Effector memory CD8-positive, alpha-beta T cell (primary cell): ENCODE measurements around the gene GTF2I.
A peak's percentile ranks its signal among the peaks of the same experiment; 100 is the strongest.
"Not testable (repeated sequence)": the region's sequence is repeated elsewhere in the genome, so short reads cannot be mapped to it uniquely, and the experiment has no call there.

ENCODE experiments used
- ATAC-seq: fragments of 150-1000 bp; cut with Tn5 transposase; replicated peaks from 2 replicates; pipeline ENCODE4 v1.10.0; 2021; ENCODE audit warnings: mild to moderate bottlenecking, moderate library complexity
- DNase-seq, 3 experiments: peaks; one replicate each; pipeline ENCODE4 v3.0.0; 2021
- H3K27ac Mint-ChIP-seq, 2 donors: one replicate each; pipeline ENCODE4 v1.8.0; 2022; ENCODE audit warnings: mild to moderate bottlenecking in 2 of 2, mixed read lengths in 2 of 2, moderate library complexity in 2 of 2
- H3K27me3 Mint-ChIP-seq, 2 donors: one replicate each; pipeline ENCODE4 v1.8.0; 2022; ENCODE audit warnings: mixed read lengths in 2 of 2
- H3K36me3 Mint-ChIP-seq: one replicate; pipeline ENCODE4 v1.8.0; 2022; ENCODE audit warnings: mild to moderate bottlenecking, moderate library complexity, mixed read lengths; ENCODE audit not compliant: insufficient read depth
- H3K4me1 Mint-ChIP-seq, 2 donors: one replicate each; pipeline ENCODE4 v1.8.0; 2022; ENCODE audit warnings: low read depth in 2 of 2, mixed read lengths in 2 of 2
- H3K4me3 Mint-ChIP-seq, 2 donors: one replicate each; pipeline ENCODE4 v1.8.0; 2022; ENCODE audit warnings: mild to moderate bottlenecking in 2 of 2, mixed read lengths in 2 of 2, moderate library complexity in 2 of 2
- H3K9me3 Mint-ChIP-seq, 2 donors: one replicate each; pipeline ENCODE4 v1.8.0; 2022; ENCODE audit warnings: mixed read lengths in 2 of 2

The GTF2I gene

DNA sequence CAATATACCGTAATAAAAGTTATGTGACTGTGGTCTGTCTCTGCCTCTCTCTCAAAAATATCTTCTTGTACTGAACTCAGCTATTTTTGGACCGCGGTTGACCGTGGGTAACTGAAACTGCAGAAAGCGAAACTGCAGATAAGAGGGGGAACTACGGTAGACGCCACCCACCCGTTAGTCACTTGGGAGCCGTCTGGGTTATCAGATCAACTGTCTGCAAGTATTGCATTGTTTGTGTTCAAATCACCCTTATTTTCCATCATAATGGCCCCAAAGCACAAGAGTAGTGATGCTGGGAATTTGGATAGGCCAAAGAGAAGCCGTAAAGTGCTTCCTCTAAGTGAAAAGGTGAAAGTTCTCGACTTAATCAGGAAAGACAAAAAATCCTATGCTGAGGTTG, 7.5 kb upstream of the GTF2I start:
- peak overlapping the region; percentile 90 to 96 for H3K27ac Mint-ChIP-seq

DNA sequence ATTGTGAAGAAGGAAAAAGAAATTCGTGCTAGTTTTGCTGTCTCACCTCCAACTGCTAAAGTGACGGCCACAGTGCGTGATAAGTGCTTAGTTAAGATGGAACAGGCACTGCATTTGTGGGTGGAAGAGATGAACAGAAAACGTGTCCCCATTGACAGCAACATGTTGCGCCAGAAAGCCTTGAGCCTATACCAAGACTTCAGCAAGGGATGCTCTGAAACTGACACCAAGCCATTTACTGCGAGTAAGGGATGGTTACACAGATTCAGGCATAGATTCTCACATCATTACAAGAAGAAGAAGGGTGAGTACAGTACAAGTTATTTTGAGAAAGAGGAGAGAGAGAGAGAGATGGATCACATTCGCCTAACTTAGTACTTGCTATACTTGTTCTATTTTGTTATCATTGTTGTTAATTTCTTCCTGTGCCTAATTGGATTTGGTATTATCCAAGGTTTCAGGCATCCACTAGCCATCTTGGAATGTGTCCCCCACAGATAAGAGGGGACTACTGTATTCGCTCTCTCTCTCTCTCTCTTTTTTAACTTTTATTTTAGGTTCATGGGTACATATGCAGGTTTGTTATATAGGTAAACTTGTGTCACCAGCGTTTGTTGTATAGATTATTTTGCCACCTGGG, 6.9 kb upstream of the GTF2I start:
- H3K4me3 Mint-ChIP-seq = peak overlapping the region; percentile 90 to 91
- H3K27me3 Mint-ChIP-seq = not testable (repeated sequence)

More for the DNA sequence above, 7.5 kb upstream of the GTF2I start:
- peak overlapping the region; percentile 90 to 91 for H3K4me3 Mint-ChIP-seq
- not testable (repeated sequence) for H3K36me3 Mint-ChIP-seq, H3K27me3 Mint-ChIP-seq, H3K9me3 Mint-ChIP-seq
- peak; percentile 98 for ATAC-seq
- peak; percentile 40 to 61 (median 50) for DNase-seq
- peaks cover 10 to 16% of the 10 kb centered on the region in 2 donors for H3K4me1 Mint-ChIP-seq

DNA sequence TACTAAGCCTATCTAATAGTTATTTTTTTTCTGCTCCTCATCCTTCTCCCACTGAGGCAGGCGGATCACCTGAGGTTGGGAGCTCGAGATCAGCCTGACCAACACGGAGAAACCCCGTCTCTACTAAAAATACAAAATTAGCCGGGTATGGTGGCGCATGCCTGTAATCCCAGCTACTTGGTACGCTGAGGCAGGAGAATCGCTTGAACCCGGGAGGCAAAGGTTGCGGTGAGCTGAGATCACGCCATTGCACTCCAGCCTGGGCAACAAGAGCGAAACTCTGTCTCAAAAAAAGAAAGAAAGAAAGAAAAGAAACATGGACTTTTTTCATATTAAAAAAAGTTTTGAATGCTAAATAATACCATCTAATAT, 6.4 kb upstream of the GTF2I start:
- not testable (repeated sequence) for H3K36me3 Mint-ChIP-seq, DNase-seq, H3K27me3 Mint-ChIP-seq, H3K9me3 Mint-ChIP-seq, ATAC-seq
- H3K4me1 Mint-ChIP-seq = peaks cover 10 to 20% of the 10 kb centered on the region in 2 donors
- H3K4me3 Mint-ChIP-seq = peak overlapping the region; percentile 42 to 91
- peak overlapping the region in 1 of 2 donors; percentile 96 for H3K27ac Mint-ChIP-seq

More for the DNA sequence above, 6.9 kb upstream of the GTF2I start:
- peak; percentile 59 for ATAC-seq
- H3K9me3 Mint-ChIP-seq, H3K36me3 Mint-ChIP-seq: not testable (repeated sequence)
- Mint-ChIP-seq H3K27ac (peak overlapping the region; percentile 90 to 96), H3K4me1 (peaks cover 10 to 16% of the 10 kb centered on the region in 2 donors)
- DNase-seq = peak in 1 of 3 experiments; percentile 10

DNA sequence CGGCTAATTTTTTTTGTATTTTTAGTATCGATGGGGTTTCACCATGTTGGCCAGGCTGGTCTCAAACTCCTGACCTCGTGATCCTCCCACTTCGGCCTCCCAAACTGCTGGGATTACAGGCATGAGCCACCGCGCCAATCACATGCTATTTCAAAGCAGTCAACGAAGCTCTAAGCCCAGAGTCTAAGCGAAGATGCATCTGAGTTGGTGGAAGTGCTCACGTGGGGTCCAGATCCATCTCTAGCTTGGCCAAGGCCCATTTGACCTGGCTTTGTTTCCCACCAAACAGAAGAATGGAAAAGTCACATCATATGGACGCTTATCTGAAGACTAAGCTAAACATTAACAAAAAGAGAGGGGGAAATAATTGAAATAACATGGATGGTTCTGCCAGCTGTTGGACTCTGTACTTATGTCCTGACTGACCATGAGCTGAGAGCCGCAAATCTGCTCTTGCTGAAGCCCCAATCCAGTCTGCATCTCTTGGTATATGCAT, 3.8 kb upstream of the GTF2I start:
- H3K27ac Mint-ChIP-seq = no peak overlapping the region
- no peak for DNase-seq
- H3K4me3 Mint-ChIP-seq = no peak overlapping the region

DNA sequence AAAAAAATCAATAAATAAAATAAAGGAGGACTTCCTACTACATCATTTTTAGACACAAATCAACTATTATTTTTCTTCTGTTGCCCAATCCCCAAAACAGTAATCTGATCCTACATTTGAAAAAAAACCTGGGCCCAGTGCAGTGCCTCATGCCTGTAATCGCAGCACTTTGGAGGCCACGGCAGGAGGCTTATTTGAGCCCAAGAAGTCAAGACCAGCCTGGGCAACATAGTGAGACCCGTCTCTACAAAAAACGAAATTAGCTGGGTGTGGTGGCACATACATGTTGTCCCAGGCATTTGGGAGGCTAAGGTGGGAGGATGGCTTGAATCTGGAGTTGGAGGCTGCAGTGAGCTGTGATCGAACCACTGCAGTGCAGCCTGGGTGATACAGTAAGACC, 2.7 kb upstream of the GTF2I start:
- no peak for ATAC-seq
- H3K36me3 Mint-ChIP-seq = peaks cover 31% of the 10 kb centered on the region
- no peak for DNase-seq
- H3K4me1 Mint-ChIP-seq = peaks cover 21 to 35% of the 10 kb centered on the region in 2 donors
- no peaks in the 10 kb centered on the region for H3K27me3 Mint-ChIP-seq
- no peaks in the 10 kb centered on the region for H3K9me3 Mint-ChIP-seq
- no peak overlapping the region for H3K4me3 Mint-ChIP-seq
- no peak overlapping the region for H3K27ac Mint-ChIP-seq

More for the DNA sequence above, 3.8 kb upstream of the GTF2I start:
- Mint-ChIP-seq H3K4me1 (peaks cover 19 to 31% of the 10 kb centered on the region in 2 donors), H3K27me3 (no peaks in the 10 kb centered on the region), H3K36me3 (peaks cover 21% of the 10 kb centered on the region), H3K9me3 (no peaks in the 10 kb centered on the region)
- ATAC-seq = no peak

DNA sequence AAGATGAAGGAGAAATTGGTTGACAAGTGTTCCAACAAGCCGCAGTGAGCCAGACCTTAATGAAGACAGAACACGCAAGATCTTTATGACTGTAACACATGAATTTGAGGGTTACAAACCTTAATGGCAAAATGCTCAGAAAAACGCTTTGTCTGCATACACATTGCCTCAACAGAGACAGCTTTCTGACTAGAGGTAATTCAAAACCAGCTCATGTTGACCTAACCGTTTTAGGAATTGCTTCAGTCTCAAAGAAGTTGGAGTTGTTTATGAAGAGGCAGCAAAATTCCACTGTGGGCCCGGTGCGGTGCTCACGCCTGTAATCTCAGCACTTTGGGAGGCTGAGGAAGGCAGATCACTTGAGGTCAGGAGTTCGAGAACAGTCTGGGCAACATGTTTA, 2.2 kb upstream of the GTF2I start:
- Mint-ChIP-seq H3K27ac (peak overlapping the region in 1 of 2 donors; percentile 92), H3K4me3 (peak overlapping the region; percentile 95 to 98), H3K36me3 (peaks cover 31% of the 10 kb centered on the region), H3K27me3 (no peaks in the 10 kb centered on the region), H3K4me1 (peaks cover 22 to 35% of the 10 kb centered on the region in 2 donors), H3K9me3 (no peaks in the 10 kb centered on the region)
- DNase-seq (no peak), ATAC-seq (no peak)

DNA sequence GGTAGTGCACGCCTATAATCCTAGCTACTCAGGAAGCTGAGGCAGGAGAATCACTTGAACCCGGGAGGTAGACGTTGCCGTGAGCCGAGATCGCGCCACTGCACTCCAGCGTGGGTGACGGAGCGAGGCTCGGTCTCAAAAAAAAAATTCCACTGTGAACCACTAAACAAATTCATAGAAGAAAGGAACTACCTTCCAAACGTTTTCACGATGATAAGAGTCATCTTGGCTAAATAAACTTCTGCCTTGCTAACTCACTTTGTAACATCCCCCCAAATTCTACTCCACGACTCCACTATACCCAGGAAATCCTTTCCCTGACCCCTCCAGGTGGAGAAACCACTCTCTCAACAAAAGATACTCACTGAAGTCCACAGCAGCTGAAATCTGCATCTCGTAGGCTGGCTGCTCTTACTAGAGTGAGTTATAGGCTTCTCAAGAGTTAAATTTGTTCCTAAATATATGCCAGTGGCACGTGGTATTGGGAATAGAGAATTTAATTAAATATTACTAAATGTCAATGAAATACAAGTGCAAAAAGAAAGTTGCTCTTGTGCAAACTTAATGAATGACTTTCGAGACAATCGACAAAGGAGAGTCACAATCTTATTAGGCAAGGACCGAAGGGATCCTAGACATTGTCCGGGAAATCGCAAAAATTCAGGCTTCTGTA, 1.6 kb upstream of the GTF2I start:
- no peak for DNase-seq
- no peaks in the 10 kb centered on the region for H3K9me3 Mint-ChIP-seq
- H3K36me3 Mint-ChIP-seq = peaks cover 36% of the 10 kb centered on the region

DNA sequence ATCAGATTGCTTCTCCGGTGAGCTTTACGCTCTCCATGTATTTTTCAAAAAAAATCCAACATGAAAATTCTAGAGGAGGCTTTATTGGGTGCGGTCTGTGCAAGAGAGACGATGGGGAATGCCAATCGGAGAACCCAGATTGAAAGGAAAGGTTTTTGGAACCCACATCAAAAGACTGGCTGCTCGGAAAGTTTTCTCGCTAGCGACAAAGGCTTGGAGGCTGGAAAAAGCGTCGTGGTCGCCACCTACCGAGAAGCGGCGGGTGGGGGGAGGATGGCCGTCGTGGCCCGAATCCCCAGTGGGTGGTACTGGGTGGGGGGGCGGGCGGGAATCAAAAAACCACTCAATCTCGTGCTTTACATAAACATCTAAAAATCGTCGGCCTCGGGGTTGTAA, 1.1 kb upstream of the GTF2I start:
- no peaks in the 10 kb centered on the region for H3K9me3 Mint-ChIP-seq
- peak in 2 of 3 experiments; percentile 8 to 13 for DNase-seq
- H3K4me3 Mint-ChIP-seq = peak overlapping the region; percentile 95 to 98
- ATAC-seq = no peak
- H3K27me3 Mint-ChIP-seq = no peaks in the 10 kb centered on the region
- peaks cover 30 to 39% of the 10 kb centered on the region in 2 donors for H3K4me1 Mint-ChIP-seq
- peak overlapping the region; percentile 92 to 98 for H3K27ac Mint-ChIP-seq
- H3K36me3 Mint-ChIP-seq = peaks cover 37% of the 10 kb centered on the region

More for the DNA sequence above, 1.6 kb upstream of the GTF2I start:
- Mint-ChIP-seq H3K4me3 (peak overlapping the region; percentile 95 to 98), H3K27me3 (no peaks in the 10 kb centered on the region), H3K4me1 (peaks cover 25 to 36% of the 10 kb centered on the region in 2 donors), H3K27ac (peak overlapping the region; percentile 92 to 98)
- no peak for ATAC-seq

DNA sequence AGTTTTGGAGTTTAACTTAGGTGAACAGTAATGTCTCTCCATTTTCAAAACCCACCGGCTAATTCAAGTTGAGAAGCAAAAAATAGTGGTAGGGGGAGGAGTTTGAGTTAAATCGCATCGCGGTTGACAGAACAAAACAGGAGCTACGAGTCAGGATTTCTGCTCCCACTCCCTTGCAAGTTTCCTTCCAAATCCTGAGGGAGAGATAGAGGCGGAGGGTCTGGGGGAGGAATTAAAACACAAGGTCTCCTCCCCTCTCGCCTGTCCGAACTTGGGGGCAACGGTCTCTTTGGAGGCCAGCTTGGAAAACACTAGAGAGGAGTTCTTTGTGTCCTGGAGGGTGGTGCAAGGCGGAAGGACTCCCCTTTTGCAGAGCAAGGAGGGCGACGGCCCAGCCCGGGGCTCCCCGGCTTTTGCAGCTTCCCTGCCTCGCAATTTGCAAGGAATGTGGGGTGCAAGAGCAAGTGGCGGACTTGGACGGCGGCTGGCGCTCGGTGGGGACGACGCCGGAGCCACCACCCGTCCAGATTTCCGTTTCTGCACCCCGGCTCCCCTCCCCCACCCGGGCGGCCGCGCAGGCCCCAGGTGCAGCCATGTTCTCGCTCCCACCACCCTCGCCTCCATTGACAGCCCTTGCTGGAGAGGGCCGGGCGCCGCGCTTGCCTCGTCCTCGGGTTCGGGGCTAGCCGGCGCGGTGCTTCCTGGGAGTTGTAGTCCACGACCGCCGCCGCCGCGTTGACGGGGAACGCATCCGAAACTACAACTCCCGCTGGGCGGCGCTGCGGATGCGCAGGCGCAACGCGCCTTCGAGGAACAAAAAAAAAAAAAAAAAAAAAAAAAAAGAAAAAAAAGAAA, 454 bp upstream of the GTF2I start:
- Mint-ChIP-seq H3K4me3 (peak overlapping the region; percentile 95 to 98), H3K9me3 (no peaks in the 10 kb centered on the region), H3K4me1 (peaks cover 30 to 44% of the 10 kb centered on the region in 2 donors), H3K27me3 (no peaks in the 10 kb centered on the region), H3K36me3 (peaks cover 37% of the 10 kb centered on the region), H3K27ac (peak overlapping the region; percentile 92 to 98)
- ATAC-seq = peak; percentile 78
- peak; percentile 96 to 97 (median 96) for DNase-seq

DNA sequence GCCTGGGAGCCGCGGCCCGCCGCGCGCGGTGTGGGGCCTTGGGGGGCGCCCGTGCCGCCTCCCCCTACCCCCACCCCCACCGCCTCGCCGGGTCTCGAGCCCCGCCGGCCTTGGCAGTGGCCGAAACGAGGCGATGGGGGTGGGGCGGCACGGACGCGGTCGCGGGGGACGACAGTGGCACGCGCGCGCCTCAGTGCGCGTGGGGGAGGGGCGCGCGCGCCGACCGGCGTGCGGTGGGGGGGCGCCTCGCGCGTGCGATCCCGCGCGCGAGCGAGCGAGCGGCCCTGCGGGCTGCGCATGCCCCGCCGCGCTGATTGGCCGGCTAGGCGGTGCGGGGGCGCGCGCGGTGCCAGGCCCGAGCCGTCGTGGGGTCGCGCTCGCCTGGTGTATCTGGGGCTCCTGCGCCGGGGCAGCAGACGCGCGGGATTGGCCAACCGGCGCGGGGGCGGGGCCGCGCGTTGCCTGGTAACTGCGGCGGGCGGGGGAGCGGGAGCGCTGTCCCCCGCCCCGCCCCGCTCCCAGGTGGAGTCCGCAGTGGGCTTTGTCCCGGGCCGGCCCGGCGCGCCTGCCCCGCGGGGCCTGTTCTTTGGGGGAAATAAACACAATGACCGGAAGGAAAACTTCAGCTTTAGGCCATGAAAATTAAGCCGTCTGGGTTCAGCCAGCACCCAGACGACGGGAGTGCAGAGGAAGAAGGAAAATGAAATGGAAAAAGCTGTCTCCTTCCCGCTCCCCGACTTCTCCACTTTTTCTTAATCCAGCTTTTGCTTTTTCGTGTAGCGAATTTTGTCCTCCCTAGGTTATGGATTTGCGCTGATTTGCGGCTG, 873 bp downstream of the GTF2I start:
- DNase-seq (peak; percentile 79 to 86 (median 80)), ATAC-seq (peak; percentile 65)
- Mint-ChIP-seq H3K27ac (peak overlapping the region; percentile 94 to 97), H3K9me3 (no peaks in the 10 kb centered on the region), H3K36me3 (peaks cover 37% of the 10 kb centered on the region), H3K4me1 (peaks cover 37 to 48% of the 10 kb centered on the region in 2 donors), H3K4me3 (peak overlapping the region; percentile 89 to 96), H3K27me3 (no peaks in the 10 kb centered on the region)

DNA sequence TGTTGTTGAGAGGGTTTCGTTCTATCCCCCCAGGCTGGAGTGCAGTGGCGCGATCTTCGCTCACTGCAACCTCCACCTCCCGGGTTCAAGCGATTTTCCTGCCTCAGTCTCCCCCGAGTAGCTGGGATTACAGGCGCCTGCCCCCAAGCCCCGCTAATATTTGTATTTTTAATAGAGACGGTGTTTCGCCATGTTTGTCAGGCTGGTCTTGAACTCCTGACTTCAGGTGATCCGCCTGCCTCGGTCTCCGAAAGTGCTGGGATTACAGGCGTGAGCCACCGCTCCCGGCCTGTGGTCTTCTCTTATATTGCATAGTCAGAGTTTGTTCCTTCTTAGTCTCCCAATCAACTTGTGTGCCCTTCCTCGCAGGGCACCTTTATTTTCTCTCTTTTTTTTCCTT, 2.7 kb downstream of the GTF2I start:
- not testable (repeated sequence) for H3K27me3 Mint-ChIP-seq, ATAC-seq, DNase-seq, H3K9me3 Mint-ChIP-seq
- Mint-ChIP-seq H3K4me1 (peaks cover 41 to 56% of the 10 kb centered on the region in 2 donors), H3K4me3 (peak overlapping the region; percentile 89 to 96), H3K27ac (peak overlapping the region; percentile 94 to 97), H3K36me3 (peaks cover 49% of the 10 kb centered on the region)

DNA sequence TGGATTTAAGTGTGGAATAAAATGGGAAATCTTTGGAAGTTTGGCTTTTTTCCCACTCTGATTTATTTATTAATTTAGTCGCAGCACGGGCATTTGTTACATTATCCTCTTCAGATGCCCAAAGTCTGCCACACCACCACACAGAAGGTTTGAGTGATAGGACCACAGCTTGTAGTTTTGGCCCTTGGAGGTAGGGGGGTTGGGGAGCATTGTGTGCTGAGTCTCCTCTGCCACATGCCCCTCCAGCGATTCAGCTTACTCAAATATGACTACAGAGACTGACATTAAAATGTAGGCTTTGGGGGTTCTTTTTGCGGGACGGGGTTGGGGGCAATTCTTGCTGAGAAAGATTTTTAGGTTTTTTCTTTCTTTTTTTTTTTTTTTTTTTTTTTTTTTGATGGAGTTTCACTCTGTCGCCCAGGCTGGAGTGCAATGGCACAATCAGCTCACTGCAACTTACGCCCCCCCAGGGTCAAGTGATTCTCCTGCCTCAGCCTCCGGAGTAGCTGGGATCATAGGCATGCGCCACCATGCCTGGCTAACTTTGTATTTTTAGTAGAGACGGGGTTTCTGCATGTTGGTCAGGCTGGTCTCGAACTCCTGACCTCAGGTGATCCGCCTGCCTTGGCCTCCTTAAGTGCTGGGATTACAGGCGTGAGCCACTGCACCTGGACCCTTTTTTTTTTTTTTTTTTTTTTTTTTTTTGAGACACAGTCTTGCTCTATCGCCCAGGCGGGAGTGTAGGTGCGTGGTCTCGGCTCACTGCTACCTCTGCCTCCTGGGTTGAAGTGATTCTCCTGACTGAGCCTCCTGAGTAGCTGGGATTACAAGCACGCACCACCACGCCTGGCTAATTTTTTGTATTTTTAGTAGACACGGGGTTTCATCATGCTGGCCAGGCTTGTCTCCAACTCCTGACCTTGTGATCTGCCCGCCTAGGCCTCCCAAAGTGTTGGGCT, 4.6 kb downstream of the GTF2I start:
- H3K27me3 Mint-ChIP-seq, H3K9me3 Mint-ChIP-seq, DNase-seq, ATAC-seq, H3K27ac Mint-ChIP-seq: not testable (repeated sequence)
- H3K4me3 Mint-ChIP-seq = peak overlapping the region in 1 of 2 donors; percentile 43
- peaks cover 47% of the 10 kb centered on the region for H3K36me3 Mint-ChIP-seq
- peaks cover 36 to 55% of the 10 kb centered on the region in 2 donors for H3K4me1 Mint-ChIP-seq
